CD4-positive, alpha-beta T cell (primary cell): Measurements from ENCODE around the gene LRRC75A. TPM values are rescaled to one million over a fixed set of nuclear protein-coding genes. Genes with fewer than 3 reads are reported as not detected.

Experiments
- ATAC-seq: fragments of 200-7000 bp; cut with Tn5 transposase; one replicate; pipeline ENCODE4 v1.10.0; 2022; ENCODE audit warnings: mild to moderate bottlenecking; ENCODE audit not compliant: poor library complexity
- CTCF ChIA-PET: fragments of 350-600 bp; sonication (Branson Sonifier 250); formaldehyde crosslinking; loops from one replicate; lab custom pipeline; 2021; ENCODE audit warnings: antibody characterized with exemption, inconsistent platforms; lab: Charles Lee
- POLR2A ChIA-PET: fragments of 350-600 bp; sonication (Branson Sonifier 250); formaldehyde crosslinking; loops from one replicate; lab custom pipeline; 2021; ENCODE audit warnings: antibody characterized with exemption, inconsistent platforms; lab: Charles Lee
- DNase-seq, 14 experiments: peaks; one replicate each; pipeline ENCODE4 v3.0.0-alpha.2; 2013 to 2020; ENCODE audit warnings: mixed read lengths in 2 of 14
- H3K27ac ChIP-seq, 2 donors: one replicate each; pipeline versions ENCODE4 v1.5.1 to v1.7.0; 2013; ENCODE audit warnings: low read length in 2 of 2, low read depth in 1 of 2, mild to moderate bottlenecking in 1 of 2
- H3K27me3 ChIP-seq, 2 experiments: 1 replicate in 1 of 2; 2 replicates in 1 of 2; pipeline versions ENCODE4 v1.6.1 to v1.7.0; 2013; ENCODE audit warnings: low read length in 2 of 2, control low read depth in 1 of 2, mild to moderate bottlenecking in 1 of 2, moderate library complexity in 1 of 2; ENCODE audit not compliant: insufficient read depth in 2 of 2, control insufficient read depth in 1 of 2
- H3K36me3 ChIP-seq: one replicate; pipeline ENCODE4 v1.6.1; 2013; ENCODE audit warnings: low read length, control low read depth; ENCODE audit not compliant: insufficient read depth
- H3K4me1 ChIP-seq: one replicate; pipeline ENCODE4 v1.6.1; 2013; ENCODE audit warnings: low read length, control low read depth; ENCODE audit not compliant: insufficient read depth
- H3K4me3 ChIP-seq: one replicate; pipeline ENCODE4 v1.5.1; 2013; ENCODE audit warnings: mild to moderate bottlenecking, low read length, moderate library complexity
- H3K9me3 ChIP-seq, 2 experiments: 1 replicate in 1 of 2; 2 replicates in 1 of 2; pipeline versions ENCODE4 v1.6.1 to v1.7.0; 2013; ENCODE audit warnings: low read length in 2 of 2, mild to moderate bottlenecking in 2 of 2, control low read depth in 1 of 2, moderate library complexity in 1 of 2; ENCODE audit not compliant: control insufficient read depth in 1 of 2, insufficient read depth in 1 of 2
- H3K27ac Mint-ChIP-seq: one replicate; pipeline ENCODE4 v1.8.0; 2020; ENCODE audit warnings: mixed read lengths
- H3K27me3 Mint-ChIP-seq: one replicate; pipeline ENCODE4 v1.8.0; 2021; ENCODE audit warnings: mixed read lengths
- H3K36me3 Mint-ChIP-seq: one replicate; pipeline ENCODE4 v1.8.0; 2021; ENCODE audit warnings: low read depth, mixed read lengths
- H3K4me1 Mint-ChIP-seq: one replicate; pipeline ENCODE4 v1.8.0; 2021; ENCODE audit warnings: low read depth, mixed read lengths
- H3K4me3 Mint-ChIP-seq: one replicate; pipeline ENCODE4 v1.8.0; 2020; ENCODE audit warnings: mild to moderate bottlenecking, mixed read lengths
- H3K9me3 Mint-ChIP-seq: one replicate; pipeline ENCODE4 v1.8.0; 2020; ENCODE audit warnings: mixed read lengths
- CTCF ChIP-seq: fragments of 200-600 bp; IDR thresholded peaks from one replicate; pipeline ENCODE4 v1.8.0; 2022; ENCODE audit warnings: antibody characterized with exemption, mild to moderate bottlenecking
- intact Hi-C, 2 experiments: fragments of 100-400 bp; cut with DNase I in 1 of 2; cut with micrococcal nuclease in 1 of 2; formaldehyde crosslinking; loops; one replicate each; pipeline versions ENCODE4 v1.15.1 to v1.9.0; 2023 to 2025; cut with DNase I, micrococcal nuclease
- total RNA-seq, 174 experiments: library from RNA in 2 of 174; stranded (reverse) in 2 of 174; gene quantifications; one replicate each; pipeline ENCODE4 v1.2.3 and lab custom pipeline; 2021 to 2026

LRRC75A gene
- total RNA-seq, 2 experiments from 2014 or later, result 1.5 to 1.9 TPM

GRCh38 chr17:16516594-16517051 lies 24.6 kb upstream of the LRRC75A start:
- H3K4me3 ChIP-seq, result no peak overlapping the region
- no peak overlapping the region for H3K27ac ChIP-seq
- H3K27ac Mint-ChIP-seq, result no peak overlapping the region
- peaks cover 7 to 8% of the 10 kb centered on the region in 2 experiments for H3K27me3 ChIP-seq
- no peak for TF ChIP-seq CTCF
- ATAC-seq (no peak), DNase-seq (no peak)
- no peaks in the 10 kb centered on the region for H3K36me3 ChIP-seq
- CTCF ChIA-PET, result no interaction called here
- no peaks in the 10 kb centered on the region for H3K9me3 ChIP-seq
- peaks cover 48% of the 10 kb centered on the region for H3K27me3 Mint-ChIP-seq
- intact Hi-C loops, result loop anchor here (1.0 kb wide), 2 partner anchors 63 to 150 kb away; no protein-coding TSS in a partner anchor
- H3K4me1 Mint-ChIP-seq, result peaks cover 3% of the 10 kb centered on the region
- H3K4me3 Mint-ChIP-seq, result no peak overlapping the region
- POLR2A ChIA-PET, result no interaction called here
- H3K36me3 Mint-ChIP-seq, result no peaks in the 10 kb centered on the region
- no peaks in the 10 kb centered on the region for H3K9me3 Mint-ChIP-seq
- H3K4me1 ChIP-seq, result peaks cover 9% of the 10 kb centered on the region

GRCh38 chr17:16515933-16516332 lies 23.9 kb upstream of the LRRC75A start:
- ChIA-PET POLR2A (no interaction called here), CTCF (no interaction called here)
- Mint-ChIP-seq H3K27me3 (peaks cover 42% of the 10 kb centered on the region), H3K4me3 (no peak overlapping the region), H3K4me1 (no peaks in the 10 kb centered on the region), H3K27ac (no peak overlapping the region), H3K9me3 (no peaks in the 10 kb centered on the region), H3K36me3 (no peaks in the 10 kb centered on the region)
- Histone ChIP-seq H3K9me3 (no peaks in the 10 kb centered on the region), H3K27me3 (peaks cover 7 to 8% of the 10 kb centered on the region in 2 experiments), H3K36me3 (no peaks in the 10 kb centered on the region), H3K27ac (no peak overlapping the region), H3K4me3 (no peak overlapping the region), H3K4me1 (peaks cover 6% of the 10 kb centered on the region)
- ATAC-seq (no peak), DNase-seq (no peak)
- TF ChIP-seq CTCF, result no peak
- intact Hi-C loops, result loop anchor here in 1 of 2 experiments (1.0 kb wide), 1 partner anchor 63 kb away; no protein-coding TSS in a partner anchor

GRCh38 chr17:16513873-16514272 lies 21.9 kb upstream of the LRRC75A start:
- H3K27ac ChIP-seq, result no peak overlapping the region
- Mint-ChIP-seq H3K4me3 (no peak overlapping the region), H3K9me3 (no peaks in the 10 kb centered on the region), H3K36me3 (no peaks in the 10 kb centered on the region), H3K27ac (no peak overlapping the region), H3K27me3 (peaks cover 30% of the 10 kb centered on the region), H3K4me1 (no peaks in the 10 kb centered on the region)
- peaks cover 4 to 7% of the 10 kb centered on the region in 2 experiments for H3K27me3 ChIP-seq
- no peak for DNase-seq
- POLR2A ChIA-PET, result no interaction called here
- no peak overlapping the region for H3K4me3 ChIP-seq
- intact Hi-C loops, result no loop called here
- no peaks in the 10 kb centered on the region for H3K9me3 ChIP-seq
- peaks cover 3% of the 10 kb centered on the region for H3K4me1 ChIP-seq
- TF ChIP-seq CTCF, result no peak
- no peaks in the 10 kb centered on the region for H3K36me3 ChIP-seq
- CTCF ChIA-PET, result no interaction called here
- no peak for ATAC-seq
